ENCODE data around the gene HES5. TPM values are rescaled to one million over a fixed set of nuclear protein-coding genes. Genes with fewer than 3 reads are reported as not detected.
A peak's percentile ranks its signal among the peaks of the same experiment; 100 is the strongest.

The HES5 gene
- total and polyA plus RNA-seq, 2 of the 4 experiments (the other 2 are of a cell fraction): not detected

DNA sequence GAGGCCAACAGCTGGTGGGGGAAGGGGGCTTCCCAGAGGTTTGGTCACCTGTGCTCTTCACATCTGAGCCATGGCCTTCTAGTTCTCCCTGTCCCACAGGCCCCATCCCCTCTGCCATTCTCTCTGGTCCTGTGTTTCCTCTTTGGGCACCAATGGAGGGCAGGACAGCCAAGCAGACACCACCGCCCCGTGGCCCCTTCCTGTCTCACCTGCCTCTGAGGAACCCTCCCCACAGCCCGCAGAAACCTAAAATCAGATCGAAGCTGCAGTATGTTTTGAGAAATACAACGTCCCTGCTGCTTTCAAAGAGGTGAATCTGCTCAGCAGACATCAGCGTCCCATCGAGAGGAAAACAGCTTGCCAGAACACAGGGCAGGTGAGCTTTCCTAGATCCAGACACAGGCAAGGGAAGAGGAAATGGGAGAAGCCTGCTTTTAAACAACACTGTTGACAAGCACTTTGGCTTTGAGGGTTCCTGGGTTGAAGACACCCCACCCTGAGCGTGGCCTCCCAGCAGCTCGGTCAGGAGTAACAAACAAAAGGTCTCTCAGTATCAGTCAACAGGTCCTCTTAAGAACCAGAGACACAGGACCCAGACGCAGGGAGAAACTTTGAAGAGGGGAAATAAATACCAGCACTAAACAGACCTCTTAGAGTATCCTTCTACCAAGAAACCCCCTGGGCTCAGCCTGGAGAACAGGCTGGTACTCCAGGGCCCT lies 6.0 kb downstream of the HES5 start:
- H3K9me1 ChIP-seq (ENCODE audit: insufficient read depth, low read length): peaks cover 13% of the 10 kb centered on the region
- DNase-seq (no peak), ATAC-seq (ENCODE audit: low read depth) (no peak)
- peaks cover 7 to 45% of the 10 kb centered on the region in 2 experiments for H3K79me1 ChIP-seq (ENCODE audit: low read depth in 1 of 2, low read length in 2 of 2)
- no peak overlapping the region; the same call in 1 of the 2 replicates for H3K18ac ChIP-seq (ENCODE audit: low read depth, low read length)
- no peak overlapping the region for H2AFZ ChIP-seq (replicated peaks; ENCODE audit: low read length, poor library complexity)
- ChIA-PET POLR2A (ENCODE audit: unreplicated experiment) (no interaction called here), CTCF (interaction anchor here (0.6 kb wide), 1 partner anchor 71 kb away, joined by 4 read pairs; no protein-coding TSS in a partner anchor)
- peaks cover 25% of the 10 kb centered on the region for H3K4me1 ChIP-seq (ENCODE audit: control insufficient read depth, insufficient read depth, low read length)
- peak overlapping the region; percentile 84 for H3K4ac ChIP-seq (ENCODE audit: low read depth, low read length)
- dilution Hi-C loops (cut with HindIII; ENCODE audit: low sequenced_read_pairs, unreplicated experiment): no loop called here
- peak overlapping the region; percentile 85 for H3K14ac ChIP-seq (replicated peaks; ENCODE audit: low read depth, low read length)
- peak overlapping the region; percentile 91 for H2BK120ac ChIP-seq (ENCODE audit: low read depth, low read length)
- peak overlapping the region; percentile 84 for H2BK5ac ChIP-seq (ENCODE audit: low read depth, low read length, poor library complexity, severe bottlenecking)
- no TSS peak for BruUV-seq (replicated peaks)
- H3K9ac ChIP-seq (ENCODE audit: low read depth, low read length): no peak overlapping the region; the same call in 1 of the 2 replicates
- peak overlapping the region; percentile 70 for H2BK20ac ChIP-seq (ENCODE audit: low read depth, low read length)
- peak overlapping the region; percentile 35 for H4K5ac ChIP-seq (ENCODE audit: low read depth, low read length)
- H4K8ac ChIP-seq (ENCODE audit: low read depth in 2 of 2, low read length in 2 of 2): peak overlapping the region in 1 of 2 experiments; percentile 77; a peak in 2 of 4 replicates
- peak overlapping the region; percentile 70 for H3K23ac ChIP-seq (ENCODE audit: low read depth, low read length)
- intact Hi-C loops (cut with micrococcal nuclease): no loop called here
- H2AK9ac ChIP-seq (replicated peaks; ENCODE audit: low read depth, low read length, poor library complexity): peak overlapping the region; percentile 96
- H3K36me3 ChIP-seq (ENCODE audit: control insufficient read depth, insufficient read depth, low read length): peaks cover 20% of the 10 kb centered on the region
- H3K9me3 ChIP-seq (ENCODE audit: control insufficient read depth, insufficient read depth, low read length): no peaks in the 10 kb centered on the region
- no peak overlapping the region for H3K4me3 ChIP-seq (ENCODE audit: insufficient read depth, low read depth, low read length)
- TF ChIP-seq SMC3 (IDR thresholded peaks at IDR 0.05; ENCODE audit: low read depth, low read length): no peak
- no peak for TF ChIP-seq POLR2A (IDR thresholded peaks at IDR 0.05; ENCODE audit: low read depth, low read length)
- TF ChIP-seq RFX5 (IDR thresholded peaks at IDR 0.05; ENCODE audit: low read depth, low read length): no peak
- TF ChIP-seq, protein P1, sequence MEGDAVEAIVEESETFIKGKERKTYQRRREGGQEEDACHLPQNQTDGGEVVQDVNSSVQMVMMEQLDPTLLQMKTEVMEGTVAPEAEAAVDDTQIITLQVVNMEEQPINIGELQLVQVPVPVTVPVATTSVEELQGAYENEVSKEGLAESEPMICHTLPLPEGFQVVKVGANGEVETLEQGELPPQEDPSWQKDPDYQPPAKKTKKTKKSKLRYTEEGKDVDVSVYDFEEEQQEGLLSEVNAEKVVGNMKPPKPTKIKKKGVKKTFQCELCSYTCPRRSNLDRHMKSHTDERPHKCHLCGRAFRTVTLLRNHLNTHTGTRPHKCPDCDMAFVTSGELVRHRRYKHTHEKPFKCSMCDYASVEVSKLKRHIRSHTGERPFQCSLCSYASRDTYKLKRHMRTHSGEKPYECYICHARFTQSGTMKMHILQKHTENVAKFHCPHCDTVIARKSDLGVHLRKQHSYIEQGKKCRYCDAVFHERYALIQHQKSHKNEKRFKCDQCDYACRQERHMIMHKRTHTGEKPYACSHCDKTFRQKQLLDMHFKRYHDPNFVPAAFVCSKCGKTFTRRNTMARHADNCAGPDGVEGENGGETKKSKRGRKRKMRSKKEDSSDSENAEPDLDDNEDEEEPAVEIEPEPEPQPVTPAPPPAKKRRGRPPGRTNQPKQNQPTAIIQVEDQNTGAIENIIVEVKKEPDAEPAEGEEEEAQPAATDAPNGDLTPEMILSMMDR (conservative IDR thresholded peaks at IDR 0.05; ENCODE audit: low read depth, low read length): no peak
- no peak for TF ChIP-seq MAFK (IDR thresholded peaks at IDR 0.05; ENCODE audit: low read depth, low read length)
- TF ChIP-seq MXI1 (IDR thresholded peaks at IDR 0.05; ENCODE audit: borderline replicate concordance, low read depth, low read length): no peak
- no peak for TF ChIP-seq RAD21 (IDR thresholded peaks at IDR 0.05; ENCODE audit: low read length)
- no peak for TF ChIP-seq FOS (IDR thresholded peaks at IDR 0.05; ENCODE audit: low read depth, low read length)
- no peak for TF ChIP-seq NFE2L2 (IDR thresholded peaks at IDR 0.05; ENCODE audit: low read depth, low read length)
- no peak for TF ChIP-seq RCOR1 (IDR thresholded peaks at IDR 0.05; ENCODE audit: insufficient replicate concordance, low read length)
- TF ChIP-seq MAZ (IDR thresholded peaks at IDR 0.05; ENCODE audit: borderline replicate concordance, low read depth, low read length): no peak
- TF ChIP-seq, protein P2, sequence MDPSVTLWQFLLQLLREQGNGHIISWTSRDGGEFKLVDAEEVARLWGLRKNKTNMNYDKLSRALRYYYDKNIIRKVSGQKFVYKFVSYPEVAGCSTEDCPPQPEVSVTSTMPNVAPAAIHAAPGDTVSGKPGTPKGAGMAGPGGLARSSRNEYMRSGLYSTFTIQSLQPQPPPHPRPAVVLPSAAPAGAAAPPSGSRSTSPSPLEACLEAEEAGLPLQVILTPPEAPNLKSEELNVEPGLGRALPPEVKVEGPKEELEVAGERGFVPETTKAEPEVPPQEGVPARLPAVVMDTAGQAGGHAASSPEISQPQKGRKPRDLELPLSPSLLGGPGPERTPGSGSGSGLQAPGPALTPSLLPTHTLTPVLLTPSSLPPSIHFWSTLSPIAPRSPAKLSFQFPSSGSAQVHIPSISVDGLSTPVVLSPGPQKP (IDR thresholded peaks at IDR 0.05; ENCODE audit: borderline replicate concordance, low read depth, low read length): no peak
- peak overlapping the region; percentile 28; the same call in 1 of the 2 replicates for H3K56ac ChIP-seq (ENCODE audit: extremely low read depth, insufficient read depth, low read length)
- peak overlapping the region; percentile 26; the same call in 2 of the 3 replicates for H2BK15ac ChIP-seq (ENCODE audit: low read depth, low read length)
- H3K27me3 ChIP-seq (ENCODE audit: control insufficient read depth, insufficient read depth, low read length): peaks cover 6% of the 10 kb centered on the region; the same call in 1 of the 2 replicates
- WGBS, 2 experiments (ENCODE audit: extremely low coverage in 2 of 2, insufficient read length in 1 of 2): 72% methylated on average over 3 of the region's 10 CpGs; no CpG with 5 or more reads in 1 of the 2 experiments
- peak overlapping the region; percentile 72; the same call in 1 of the 2 replicates for H3K4me2 ChIP-seq (ENCODE audit: low read depth, low read length)
- peak overlapping the region; percentile 86 for H4K91ac ChIP-seq (ENCODE audit: insufficient read depth, low read depth, low read length)
- peak overlapping the region; percentile 96 for H2AK5ac ChIP-seq (ENCODE audit: low read depth, low read length)
- in situ Hi-C loops (cut with MboI; ENCODE audit: low sequenced_read_pairs): no loop called here
- peaks cover 49% of the 10 kb centered on the region for H4K20me1 ChIP-seq (ENCODE audit: insufficient read depth, low read length)
- H3K27ac ChIP-seq (ENCODE audit: insufficient read depth, low read length): peak overlapping the region; percentile 82; the same call in 1 of the 2 replicates
